Activated T-cell treated with anti-CD3 and anti-CD28 coated beads, Interleukin-2, amount 50 U/mL, for 48 hours (primary cell): Measurements from ENCODE around the gene TOX2.

Experiments
- DNase-seq, 2 experiments: peaks; one replicate each; pipeline ENCODE4 v3.0.0-alpha.2; 2020

The TOX2 gene

GRCh38 chr20:44085616-44086434, 171.2 kb downstream of the TOX2 start:
- no peak for DNase-seq

DNA sequence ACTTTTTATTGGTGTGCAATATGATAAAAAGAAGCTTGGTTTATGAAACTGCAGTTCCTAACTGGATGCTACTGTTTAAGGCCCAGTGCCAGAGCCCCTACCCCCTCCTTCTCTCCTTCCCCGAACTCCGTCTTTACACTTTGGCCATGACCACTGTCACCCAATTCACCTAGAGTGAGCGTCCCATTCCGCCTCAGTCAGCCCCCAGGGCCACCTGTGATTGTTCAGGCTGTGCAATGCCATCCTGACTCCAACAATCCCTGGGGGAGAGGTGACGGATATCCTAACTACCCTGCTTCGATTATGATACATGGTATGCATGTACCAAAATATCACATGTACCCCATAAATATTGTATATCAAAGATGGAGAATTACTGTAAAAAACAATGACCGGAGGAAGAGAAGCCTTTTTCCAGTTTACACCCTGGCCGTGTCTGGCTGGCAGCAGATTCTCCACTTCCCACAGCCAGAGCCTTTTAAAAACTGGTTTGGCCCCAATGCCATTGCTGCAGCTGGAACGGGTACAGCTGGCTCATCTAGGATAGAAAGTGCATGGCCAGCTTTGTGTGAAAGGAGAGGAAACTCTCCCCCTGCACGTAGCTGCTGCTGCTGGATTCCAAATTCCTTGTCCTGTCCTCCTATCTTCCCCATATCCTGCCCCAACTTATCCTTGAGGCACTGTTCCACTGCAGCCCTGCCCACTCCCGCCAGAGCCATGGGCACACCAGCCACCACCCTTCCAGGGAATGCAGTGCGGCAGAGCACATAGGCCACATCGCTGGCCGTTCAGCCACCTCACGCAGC, 172.6 kb downstream of the TOX2 start:
- DNase-seq = no peak

DNA sequence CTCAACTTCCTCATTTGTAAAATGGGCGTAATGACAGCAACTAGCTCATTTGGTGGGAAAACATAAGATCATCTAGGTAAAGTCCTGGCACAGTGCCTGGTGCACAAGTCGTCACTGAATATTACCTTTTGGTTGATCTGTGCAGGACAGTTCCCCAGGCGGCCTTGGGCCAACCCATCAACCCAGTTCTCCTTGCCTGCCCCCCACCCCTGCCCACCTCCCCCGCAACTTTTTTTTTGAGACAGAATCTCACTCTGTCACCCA, 173.1 kb downstream of the TOX2 start:
- DNase-seq = no peak

DNA sequence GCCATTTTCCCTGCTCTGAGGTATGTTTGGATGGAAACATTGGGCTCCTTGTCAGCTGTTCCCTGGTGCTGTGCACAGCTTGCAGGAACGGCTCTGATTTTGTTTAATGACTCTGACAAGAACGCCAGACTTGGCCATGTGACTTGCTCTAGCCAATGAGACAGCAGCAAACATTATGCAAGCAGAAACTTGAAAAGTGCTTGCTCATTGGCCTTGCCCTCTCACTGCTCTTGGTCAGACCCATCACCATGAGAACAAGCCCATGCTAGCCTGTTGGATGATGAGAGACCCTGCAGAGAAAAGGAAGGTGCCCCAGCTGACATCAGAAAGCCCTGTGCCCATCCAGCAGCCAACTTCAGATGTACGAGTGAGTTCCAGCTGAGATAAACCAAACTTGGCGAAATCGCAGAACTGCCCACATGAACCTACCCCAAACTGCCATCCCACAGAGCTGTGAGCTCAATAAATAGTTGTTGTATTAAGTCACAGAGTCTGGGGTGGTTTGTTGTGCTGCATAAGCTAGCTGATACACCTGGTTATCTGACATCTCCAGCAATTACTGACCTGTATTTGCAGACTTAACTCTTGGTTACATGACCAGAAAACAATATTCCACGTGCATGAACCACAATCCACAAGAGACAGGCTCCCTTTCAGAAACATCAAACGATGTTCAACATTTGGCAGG, 175.5 kb downstream of the TOX2 start:
- DNase-seq = no peak

GRCh38 chr20:44091026-44091425, 176.4 kb downstream of the TOX2 start:
- DNase-seq = no peak

GRCh38 chr20:44092551-44093248, 178.0 kb downstream of the TOX2 start:
- DNase-seq = no peak

GRCh38 chr20:44093249-44093582, 178.6 kb downstream of the TOX2 start:
- DNase-seq = no peak

DNA sequence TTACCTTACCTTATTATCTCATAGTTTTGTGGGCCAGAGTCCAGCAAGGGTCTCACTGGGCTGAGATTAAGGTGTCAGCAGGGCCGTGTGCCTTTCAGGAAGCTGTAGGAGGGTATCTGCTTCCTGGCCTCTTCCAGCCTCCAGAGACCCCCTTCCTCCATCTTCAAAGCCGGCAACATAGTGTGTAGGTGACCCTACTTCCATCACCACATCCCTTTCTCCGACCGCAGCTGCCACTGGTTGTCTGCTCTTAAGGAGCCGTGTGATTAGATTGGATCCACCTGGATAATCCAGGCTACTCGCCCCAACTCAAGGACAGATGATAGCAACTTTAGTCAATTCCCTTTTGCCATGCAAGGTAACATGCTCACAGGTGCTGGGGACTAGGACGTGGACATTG, 181.2 kb downstream of the TOX2 start:
- DNase-seq = no peak

GRCh38 chr20:44097521-44098255, 183.0 kb downstream of the TOX2 start:
- no peak for DNase-seq

- no peak for DNase-seq
Measured at GRCh38 chr20:44098256-44098630, 183.6 kb downstream of the TOX2 start.

DNA sequence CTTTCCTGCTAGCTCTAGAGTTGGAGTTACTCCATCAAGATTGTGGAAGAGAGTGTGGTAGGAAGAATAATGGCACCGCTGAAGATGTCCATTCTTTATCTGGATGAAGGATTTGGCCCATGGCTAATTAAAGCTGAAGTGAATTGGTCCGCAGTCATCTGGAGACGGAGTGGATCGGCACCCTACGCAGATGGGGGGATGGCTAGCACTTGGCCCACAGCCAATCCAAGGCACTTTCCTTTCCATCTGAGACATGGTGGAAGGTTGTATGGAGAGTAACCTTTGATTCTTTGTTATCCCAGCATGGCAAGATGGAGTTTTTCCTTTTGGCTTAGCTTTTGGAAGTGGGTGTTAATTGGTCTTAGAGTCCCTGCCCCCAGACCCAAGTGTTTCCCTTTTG, 184.0 kb downstream of the TOX2 start:
- no peak for DNase-seq

DNA sequence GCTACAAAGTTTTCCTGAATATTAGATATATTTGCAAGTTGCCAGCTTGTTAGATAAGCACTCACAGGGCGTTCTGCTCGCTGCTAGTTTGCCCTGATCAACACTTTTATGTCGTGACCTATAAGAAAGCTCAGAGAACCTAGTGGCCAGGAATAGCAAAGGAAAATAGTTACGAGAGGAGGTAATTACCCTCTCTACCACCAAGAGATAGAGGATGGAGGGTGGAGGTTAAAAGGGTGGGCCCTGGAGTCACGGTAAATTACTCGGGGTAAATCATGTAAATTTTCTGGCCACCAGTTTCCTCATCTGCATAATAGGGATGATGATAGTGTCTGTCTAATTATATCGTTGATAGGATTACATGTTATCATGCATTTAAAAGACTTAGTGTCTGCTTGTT, 185.2 kb downstream of the TOX2 start:
- DNase-seq = no peak

GRCh38 chr20:44102582-44102981, 187.9 kb downstream of the TOX2 start:
- no peak for DNase-seq

- no peak for DNase-seq
Measured at GRCh38 chr20:44104798-44105517, 190.3 kb downstream of the TOX2 start.

GRCh38 chr20:44106615-44107014, 192.0 kb downstream of the TOX2 start:
- DNase-seq = no peak

- DNase-seq = no peak
Measured at GRCh38 chr20:44109951-44110361, 195.3 kb downstream of the TOX2 start.

GRCh38 chr20:44110816-44111568, 196.3 kb downstream of the TOX2 start:
- no peak for DNase-seq

DNA sequence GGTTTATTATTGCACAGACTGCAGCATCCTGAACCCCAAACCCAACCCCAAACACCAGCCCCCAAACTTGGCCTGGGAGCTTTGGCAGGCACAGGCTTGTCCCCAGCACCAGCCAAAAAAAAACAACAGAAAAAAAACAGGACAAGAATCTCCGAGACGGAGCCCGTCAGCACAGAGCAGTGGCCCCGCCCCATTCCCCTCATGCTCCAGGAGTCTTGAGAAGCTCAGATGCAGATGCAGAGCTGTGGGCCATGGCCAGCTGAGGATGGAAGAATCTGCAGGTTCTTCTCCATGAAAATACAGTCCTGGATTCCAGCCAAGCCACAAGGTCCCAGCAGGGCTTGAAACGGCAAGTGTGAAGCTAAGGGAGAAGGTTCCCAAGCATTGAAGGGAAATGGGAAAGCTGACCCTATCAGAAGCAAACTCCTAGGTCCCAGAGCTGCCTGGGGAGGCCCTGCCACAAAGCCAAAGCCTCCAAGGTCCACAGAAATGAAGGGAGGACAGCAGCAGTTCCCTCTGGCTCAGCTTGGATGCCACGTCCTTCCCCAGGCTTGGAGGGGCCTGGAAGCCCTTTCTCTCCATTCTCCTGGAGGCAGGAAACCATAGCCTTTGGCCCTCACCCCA, 197.2 kb downstream of the TOX2 start:
- DNase-seq = peak in 1 of 2 experiments; percentile 4

DNA sequence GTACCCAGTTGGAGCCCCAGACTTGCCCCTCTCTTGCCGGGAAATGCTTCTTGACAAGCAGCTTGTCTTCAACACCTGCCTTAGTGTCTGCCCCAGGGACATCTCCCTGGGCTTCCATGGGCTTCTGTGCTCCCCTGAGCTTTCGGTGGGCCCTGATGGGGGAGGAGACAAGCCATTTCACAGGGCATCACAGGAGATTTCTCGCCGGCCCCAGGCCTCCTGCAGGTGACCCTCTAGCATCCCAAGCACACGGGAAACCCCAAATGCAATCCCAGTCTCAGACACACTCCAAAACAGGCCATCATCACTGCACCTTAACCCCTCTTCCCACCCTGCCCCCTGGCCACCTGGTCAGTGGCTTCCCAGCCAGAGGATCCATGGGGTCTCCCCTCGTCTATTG, 197.8 kb downstream of the TOX2 start:
- no peak for DNase-seq

- DNase-seq = no peak
Measured at GRCh38 chr20:44112889-44113617, 198.4 kb downstream of the TOX2 start.
